Prostate gland (tissue), 2 donors: ENCODE data around the gene KLF15. TPM values are rescaled to one million over a fixed set of nuclear protein-coding genes. Genes with fewer than 3 reads are reported as not detected.

Experiments used
- DNase-seq: peaks from one replicate; pipeline ENCODE4 v3.0.0-alpha.2; 2019; ENCODE audit warnings: low spot score
- H3K27ac ChIP-seq, 2 donors: fragments of 200-600 bp; sonication (generic); 2 replicates each; pipeline ENCODE4 v1.5.1; 2017 to 2019
- H3K27me3 ChIP-seq: fragments of 200-600 bp; sonication (generic); replicated peaks from 2 replicates; pipeline ENCODE4 v1.5.1; 2019; ENCODE audit not compliant: insufficient read depth
- H3K36me3 ChIP-seq, 2 donors: fragments of 200-600 bp; sonication (generic); 1 replicate in 1 of 2; 2 replicates in 1 of 2; pipeline versions ENCODE4 v1.5.1 to v1.8.1; 2017 to 2019
- H3K4me1 ChIP-seq: fragments of 200-600 bp; sonication (generic); replicated peaks from 2 replicates; pipeline ENCODE4 v1.5.1; 2019
- H3K4me3 ChIP-seq, 2 donors: fragments of 200-600 bp; sonication (generic); 2 replicates each; pipeline ENCODE4 v1.5.1; 2017 to 2019
- H3K9me3 ChIP-seq: fragments of 200-600 bp; sonication (generic); 2 replicates; pipeline ENCODE4 v1.5.1; 2017
- CTCF ChIP-seq, 4 experiments: fragments of 200-600 bp in 2 of 4; fragments of 450-650 bp in 2 of 4; sonication (generic) in 2 of 4; IDR thresholded peaks; 1 replicate in 3 of 4; 2 replicates in 1 of 4; pipeline ENCODE4 v1.5.1; 2016 to 2019; ENCODE audit warnings: antibody characterized with exemption in 4 of 4, mild to moderate bottlenecking in 2 of 4, moderate library complexity in 2 of 4
- POLR2A ChIP-seq: fragments of 450-650 bp; IDR thresholded peaks from one replicate; pipeline ENCODE4 v1.6.1; 2016; ENCODE audit warnings: antibody characterized with exemption, mild to moderate bottlenecking
- POLR2AphosphoS5 ChIP-seq: sonication (generic); formaldehyde crosslinking; IDR thresholded peaks from one replicate; pipeline ENCODE4 v1.6.1; 2017; ENCODE audit warnings: antibody characterized with exemption
- WGBS: methylation state at CpG from one replicate; pipeline ENCODE4 v1.1.5; 2018; 5-methylcytosine and 5-hydroxymethylcytosine counted together
- intact Hi-C: fragments of 100-400 bp; cut with DNase I; formaldehyde crosslinking; loops from one replicate; pipeline ENCODE4 v1.14.2; 2022
- total RNA-seq, 2 donors: library from RNA; depleted of rRNA; stranded (reverse); fragments of >200 nt; gene quantifications; one replicate each; pipeline ENCODE4 v1.1.0, GENCODE V29; 2016

Gene KLF15
- total RNA-seq, 2 donors from 2014 or later: 52.7 to 72.6 TPM

- no peak for DNase-seq
- H3K27me3 ChIP-seq: no peaks in the 10 kb centered on the region
- no peak overlapping the region for H3K27ac ChIP-seq
- no peak overlapping the region for H3K4me3 ChIP-seq
- intact Hi-C loops: no loop called here
- TF ChIP-seq CTCF (IDR thresholded peaks at IDR 0.05): no peak
- TF ChIP-seq POLR2AphosphoS5: no peak
- no peak for TF ChIP-seq POLR2A
- H3K9me3 ChIP-seq: no peaks in the 10 kb centered on the region
- H3K4me1 ChIP-seq: no peaks in the 10 kb centered on the region
- 92% methylated on average over 5 of the region's 5 CpGs for WGBS
- no peaks in the 10 kb centered on the region for H3K36me3 ChIP-seq
Observed at GRCh38 chr3:126364731-126365301, 7.6 kb upstream of the KLF15 start.

- no peak for DNase-seq
- WGBS: 96% methylated on average over 9 of the region's 9 CpGs
Observed at GRCh38 chr3:126364130-126364695, 7.0 kb upstream of the KLF15 start.

DNA sequence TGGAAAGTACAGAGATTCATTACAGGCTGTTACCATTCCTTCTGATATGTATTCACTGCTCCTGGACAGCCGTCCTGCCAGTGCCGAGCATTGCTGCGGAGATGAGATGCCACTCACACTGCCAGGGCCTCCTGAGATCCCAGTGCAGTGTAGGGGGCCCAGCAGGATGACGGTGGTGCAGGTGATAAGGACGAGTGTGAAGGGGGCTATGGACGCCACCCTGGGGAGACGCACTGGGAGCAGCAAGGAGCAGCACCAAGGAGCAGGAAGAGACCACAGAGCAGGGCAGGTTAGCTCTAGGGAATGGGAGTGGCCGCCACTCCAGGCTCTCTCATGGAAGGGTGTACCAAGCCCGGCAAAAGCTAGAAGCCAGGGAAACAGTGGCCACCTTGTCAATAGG is 4.0 kb upstream of the KLF15 start:
- no peak for DNase-seq
- WGBS: 75% methylated on average over 9 of the region's 9 CpGs

More at GRCh38 chr3:126364130-126364695, 7.0 kb upstream of the KLF15 start:
- no peaks in the 10 kb centered on the region for H3K9me3 ChIP-seq
- H3K27me3 ChIP-seq: no peaks in the 10 kb centered on the region
- no peaks in the 10 kb centered on the region for H3K36me3 ChIP-seq
- H3K4me3 ChIP-seq: no peak overlapping the region
- no peak overlapping the region for H3K27ac ChIP-seq
- TF ChIP-seq POLR2AphosphoS5 (no peak), CTCF (IDR thresholded peaks at IDR 0.05) (no peak)
- H3K4me1 ChIP-seq: no peaks in the 10 kb centered on the region
- intact Hi-C loops: no loop called here

DNA sequence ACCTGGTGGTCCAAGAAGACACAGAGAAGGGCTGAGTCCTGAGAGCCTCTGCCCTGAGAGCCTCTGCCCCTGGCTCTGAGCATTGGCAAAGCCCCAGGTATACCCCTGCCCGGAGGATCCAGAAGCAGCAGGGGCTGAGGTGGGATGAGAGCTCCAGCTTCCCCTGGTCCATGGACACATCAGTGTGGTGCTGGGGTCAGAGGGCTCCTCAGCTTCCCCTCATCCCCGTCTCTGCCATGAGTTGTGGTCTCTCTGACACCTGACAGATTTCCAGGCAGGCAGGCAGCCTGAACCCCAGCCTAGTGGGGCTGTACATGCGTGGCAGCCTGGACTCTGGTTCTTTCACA is 3.5 kb upstream of the KLF15 start:
- H3K27me3 ChIP-seq: no peaks in the 10 kb centered on the region
- WGBS: 70% methylated on average over 2 of the region's 3 CpGs
- TF ChIP-seq POLR2AphosphoS5 (no peak), CTCF (IDR thresholded peaks at IDR 0.05) (no peak), POLR2A (no peak)
- no peaks in the 10 kb centered on the region for H3K36me3 ChIP-seq
- no peaks in the 10 kb centered on the region for H3K4me1 ChIP-seq
- no peaks in the 10 kb centered on the region for H3K9me3 ChIP-seq
- intact Hi-C loops: no loop called here
- H3K27ac ChIP-seq: no peak overlapping the region
- no peak for DNase-seq
- no peak overlapping the region for H3K4me3 ChIP-seq

More for the DNA sequence above, 4.0 kb upstream of the KLF15 start:
- intact Hi-C loops: no loop called here
- no peaks in the 10 kb centered on the region for H3K9me3 ChIP-seq
- TF ChIP-seq CTCF (IDR thresholded peaks at IDR 0.05): no peak
- TF ChIP-seq POLR2AphosphoS5: no peak
- no peak for TF ChIP-seq POLR2A
- no peaks in the 10 kb centered on the region for H3K36me3 ChIP-seq
- no peak overlapping the region for H3K4me3 ChIP-seq
- no peaks in the 10 kb centered on the region for H3K27me3 ChIP-seq
- no peak overlapping the region for H3K27ac ChIP-seq
- H3K4me1 ChIP-seq: no peaks in the 10 kb centered on the region

GRCh38 chr3:126360046-126360713 is 3.0 kb upstream of the KLF15 start:
- no peaks in the 10 kb centered on the region for H3K9me3 ChIP-seq
- intact Hi-C loops: no loop called here
- TF ChIP-seq CTCF (IDR thresholded peaks at IDR 0.05) (no peak), POLR2AphosphoS5 (no peak), POLR2A (no peak)
- H3K36me3 ChIP-seq: no peaks in the 10 kb centered on the region
- peaks cover 4% of the 10 kb centered on the region for H3K4me1 ChIP-seq
- no peak overlapping the region for H3K4me3 ChIP-seq
- WGBS: 77% methylated on average over 3 of the region's 3 CpGs
- no peak overlapping the region for H3K27ac ChIP-seq
- no peak for DNase-seq
- no peaks in the 10 kb centered on the region for H3K27me3 ChIP-seq
